SK-N-SH treated with all-trans-retinoic acid at 6 μM for 48 hours (cell line): ENCODE measurements around the gene CBFA2T2.

Experiments
- BACH2 ChIP-seq: fragments of 250-450 bp; sonication (Bioruptor Pico); IDR thresholded peaks from 2 replicates; pipeline ENCODE4 v1.9.0; 2021; ENCODE audit warnings: mild to moderate bottlenecking, borderline replicate concordance
- CREB5 ChIP-seq: fragments of 250-450 bp; sonication (Bioruptor Pico); IDR thresholded peaks from 2 replicates; pipeline ENCODE4 v1.5.1; 2020; ENCODE audit warnings: low read depth, mild to moderate bottlenecking, moderate library complexity
- CSDC2 ChIP-seq: fragments of 250-450 bp; sonication (Bioruptor Pico); IDR thresholded peaks from 2 replicates; pipeline ENCODE4 v1.5.0; 2020; ENCODE audit warnings: mild to moderate bottlenecking, moderate library complexity
- CSRNP3 ChIP-seq: fragments of 250-450 bp; sonication (Bioruptor Pico); IDR thresholded peaks from 2 replicates; pipeline ENCODE4 v1.5.1; 2021; ENCODE audit warnings: mild to moderate bottlenecking, moderate library complexity
- GLIS3 ChIP-seq: fragments of 250-450 bp; sonication (Bioruptor Pico); IDR thresholded peaks from 2 replicates; pipeline ENCODE4 v1.5.0; 2020; ENCODE audit warnings: mild to moderate bottlenecking, moderate library complexity
- OSR1 ChIP-seq: fragments of 250-450 bp; sonication (Bioruptor Pico); IDR thresholded peaks from 2 replicates; pipeline ENCODE4 v1.8.0; 2022; ENCODE audit warnings: moderate library complexity, mild to moderate bottlenecking, inconsistent platforms
- PPARA ChIP-seq: fragments of 250-450 bp; sonication (Bioruptor Pico); IDR thresholded peaks from 2 replicates; pipeline ENCODE4 v1.5.0; 2020; ENCODE audit warnings: mild to moderate bottlenecking, borderline replicate concordance
- RARB ChIP-seq: fragments of 250-450 bp; sonication (Bioruptor Pico); IDR thresholded peaks from 2 replicates; pipeline ENCODE4 v1.8.0; 2021; ENCODE audit warnings: mild to moderate bottlenecking, moderate library complexity
- SNAI2 ChIP-seq: fragments of 250-450 bp; sonication (Bioruptor Pico); IDR thresholded peaks from 2 replicates; pipeline ENCODE4 v1.5.0; 2020; ENCODE audit warnings: mild to moderate bottlenecking, moderate library complexity
- TCF4 ChIP-seq: fragments of 250-450 bp; sonication (Bioruptor Pico); IDR thresholded peaks from 2 replicates; pipeline ENCODE4 v1.8.0; 2021; ENCODE audit warnings: mild to moderate bottlenecking, moderate library complexity, borderline replicate concordance
- TOX ChIP-seq: fragments of 250-450 bp; sonication (Bioruptor Pico); IDR thresholded peaks from 2 replicates; pipeline ENCODE4 v1.8.0; 2021; ENCODE audit warnings: mild to moderate bottlenecking, moderate library complexity, borderline replicate concordance
- ZFP3 ChIP-seq: fragments of 250-450 bp; sonication (Bioruptor Pico); IDR thresholded peaks from 2 replicates; pipeline ENCODE4 v1.5.0; 2020; ENCODE audit warnings: mild to moderate bottlenecking, moderate library complexity
- ZFP30 ChIP-seq: fragments of 450-650 bp; formaldehyde crosslinking; IDR thresholded peaks from 2 replicates; pipeline ENCODE4 v1.5.0; 2022; ENCODE audit warnings: mild to moderate bottlenecking, moderate library complexity
- TF ChIP-seq, protein P1 (sequence below): fragments of 250-450 bp; sonication (Bioruptor Pico); IDR thresholded peaks from 2 replicates; pipeline ENCODE4 v1.8.0; 2020; ENCODE audit warnings: mild to moderate bottlenecking, moderate library complexity, borderline replicate concordance

DNA sequence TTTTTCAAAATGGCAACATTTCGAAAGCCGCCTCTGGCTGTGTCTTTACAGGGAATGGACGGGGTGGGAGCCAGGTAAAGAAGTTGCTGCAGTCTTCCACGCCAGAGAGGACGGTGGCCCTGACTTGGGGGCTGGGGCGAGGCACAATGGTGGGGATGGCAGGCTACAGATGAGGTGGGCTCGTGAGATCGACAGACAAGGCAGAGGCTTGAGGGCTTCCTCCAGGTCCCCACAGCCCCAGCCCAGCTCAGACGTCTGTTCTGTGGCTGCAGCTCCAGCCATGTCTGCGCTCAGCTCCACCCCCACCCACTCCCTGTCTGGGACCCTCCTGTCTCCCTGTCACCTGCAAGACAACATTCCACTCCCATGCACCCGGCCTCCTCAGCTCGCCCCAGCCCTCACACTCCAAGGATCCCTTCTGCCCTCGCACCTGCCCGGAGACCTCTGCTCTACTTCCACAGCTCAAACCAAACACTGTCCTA lies 164.8 kb downstream of the CBFA2T2 start:
- TF ChIP-seq TOX (CRISPR knock-in tag) = no peak
- TF ChIP-seq, protein P1, sequence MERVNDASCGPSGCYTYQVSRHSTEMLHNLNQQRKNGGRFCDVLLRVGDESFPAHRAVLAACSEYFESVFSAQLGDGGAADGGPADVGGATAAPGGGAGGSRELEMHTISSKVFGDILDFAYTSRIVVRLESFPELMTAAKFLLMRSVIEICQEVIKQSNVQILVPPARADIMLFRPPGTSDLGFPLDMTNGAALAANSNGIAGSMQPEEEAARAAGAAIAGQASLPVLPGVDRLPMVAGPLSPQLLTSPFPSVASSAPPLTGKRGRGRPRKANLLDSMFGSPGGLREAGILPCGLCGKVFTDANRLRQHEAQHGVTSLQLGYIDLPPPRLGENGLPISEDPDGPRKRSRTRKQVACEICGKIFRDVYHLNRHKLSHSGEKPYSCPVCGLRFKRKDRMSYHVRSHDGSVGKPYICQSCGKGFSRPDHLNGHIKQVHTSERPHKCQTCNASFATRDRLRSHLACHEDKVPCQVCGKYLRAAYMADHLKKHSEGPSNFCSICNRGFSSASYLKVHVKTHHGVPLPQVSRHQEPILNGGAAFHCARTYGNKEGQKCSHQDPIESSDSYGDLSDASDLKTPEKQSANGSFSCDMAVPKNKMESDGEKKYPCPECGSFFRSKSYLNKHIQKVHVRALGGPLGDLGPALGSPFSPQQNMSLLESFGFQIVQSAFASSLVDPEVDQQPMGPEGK (CRISPR knock-in tag) = no peak
- TF ChIP-seq RARB (CRISPR knock-in tag) = no peak
- TF ChIP-seq ZFP3 (CRISPR knock-in tag) = no peak
- no peak for TF ChIP-seq CREB5
- TF ChIP-seq CSDC2 (CRISPR knock-in tag) = no peak
- no peak for TF ChIP-seq ZFP30 (CRISPR knock-in tag)
- TF ChIP-seq SNAI2 (CRISPR knock-in tag) = no peak
- no peak for TF ChIP-seq TCF4 (CRISPR knock-in tag)
- TF ChIP-seq CSRNP3 (CRISPR knock-in tag) = no peak
- no peak for TF ChIP-seq GLIS3
- TF ChIP-seq PPARA (CRISPR knock-in tag) = no peak
- TF ChIP-seq OSR1 (CRISPR knock-in tag) = no peak
- TF ChIP-seq BACH2 (CRISPR knock-in tag) = no peak
